Natural killer cell (primary cell): ENCODE measurements around the gene FNDC3B. TPM values are rescaled to one million over a fixed set of nuclear protein-coding genes. Genes with fewer than 3 reads are reported as not detected.

Experiments
- ATAC-seq, 3 donors: fragments of 150-1000 bp in 2 of 3; fragments of 200-7000 bp in 1 of 3; cut with Tn5 transposase; 1 replicate in 1 of 3; 2 replicates in 2 of 3; pipeline ENCODE4 v1.10.0; 2021; ENCODE audit warnings: mild to moderate bottlenecking in 2 of 3, moderate library complexity in 2 of 3
- DNase-seq, 2 donors: peaks; one replicate each; pipeline versions ENCODE4 v3.0.0 to v3.0.0-alpha.2; 2013 to 2021; ENCODE audit warnings: mixed read lengths in 1 of 2
- H3K27ac ChIP-seq: one replicate; pipeline ENCODE4 v1.5.1; 2013; ENCODE audit warnings: mild to moderate bottlenecking, low read length
- H3K27me3 ChIP-seq: one replicate; pipeline ENCODE4 v1.6.1; 2013; ENCODE audit warnings: low read length; ENCODE audit not compliant: control insufficient read depth, insufficient read depth
- H3K36me3 ChIP-seq: one replicate; pipeline ENCODE4 v1.6.1; 2013; ENCODE audit warnings: low read length; ENCODE audit not compliant: control insufficient read depth, insufficient read depth
- H3K4me1 ChIP-seq: one replicate; pipeline ENCODE4 v1.6.1; 2013; ENCODE audit warnings: low read length; ENCODE audit not compliant: control insufficient read depth, insufficient read depth
- H3K4me3 ChIP-seq: one replicate; pipeline ENCODE4 v1.5.1; 2013; ENCODE audit warnings: low read length
- H3K9me3 ChIP-seq: one replicate; pipeline ENCODE4 v1.6.1; 2013; ENCODE audit warnings: low read length; ENCODE audit not compliant: control insufficient read depth, insufficient read depth
- H3K27ac Mint-ChIP-seq, 2 donors: one replicate each; pipeline ENCODE4 v1.8.0; 2022; ENCODE audit warnings: mild to moderate bottlenecking in 2 of 2, mixed read lengths in 2 of 2, moderate library complexity in 1 of 2
- H3K27me3 Mint-ChIP-seq, 2 donors: one replicate each; pipeline ENCODE4 v1.8.0; 2022; ENCODE audit warnings: low read depth in 2 of 2, mixed read lengths in 2 of 2
- H3K36me3 Mint-ChIP-seq: one replicate; pipeline ENCODE4 v1.8.0; 2022; ENCODE audit warnings: mixed read lengths
- H3K4me1 Mint-ChIP-seq, 2 donors: one replicate each; pipeline ENCODE4 v1.8.0; 2022; ENCODE audit warnings: mixed read lengths in 2 of 2
- H3K4me3 Mint-ChIP-seq: one replicate; pipeline ENCODE4 v1.8.0; 2022; ENCODE audit warnings: mild to moderate bottlenecking, moderate library complexity, mixed read lengths
- H3K9me3 Mint-ChIP-seq, 2 donors: one replicate each; pipeline ENCODE4 v1.8.0; 2022; ENCODE audit warnings: mixed read lengths in 2 of 2
- CTCF ChIP-seq: fragments of 200-600 bp; IDR thresholded peaks from one replicate; pipeline ENCODE4 v1.8.0; 2022; ENCODE audit warnings: antibody characterized with exemption
- WGBS: methylation state at CpG from one replicate; pipeline ENCODE4 v1.1.7; 2013; ENCODE audit warnings: missing lambda C conversion rate; ENCODE audit not compliant: insufficient coverage; 5-methylcytosine and 5-hydroxymethylcytosine counted together
- intact Hi-C: fragments of 100-400 bp; cut with micrococcal nuclease; formaldehyde crosslinking; loops from one replicate; pipeline ENCODE4 v1.14.2; 2022
- total RNA-seq, 4 donors: library from RNA; stranded (reverse); fragments of 120-200 nt in 1 of 4; gene quantifications; one replicate each; pipeline versions ENCODE4 v1.2.3 to v1.2.4, GENCODE V29; 2013 to 2022

Gene FNDC3B
- total RNA-seq, 3 donors from 2014 or later (not counting 1 experiment from before 2014, with no cell fraction given) = 154 to 214 (median 206) TPM

GRCh38 chr3:172175254-172175599 lies 135.8 kb downstream of the FNDC3B start:
- peaks cover 28% of the 10 kb centered on the region for H3K4me1 ChIP-seq
- WGBS = no CpG with 5 or more reads among the region's 3 CpGs
- H3K4me3 Mint-ChIP-seq = no peak overlapping the region
- H3K27ac Mint-ChIP-seq = peak overlapping the region; percentile 77 to 84
- H3K36me3 ChIP-seq = peaks cover 2% of the 10 kb centered on the region
- no peak overlapping the region for H3K4me3 ChIP-seq
- ATAC-seq (no peak), DNase-seq (no peak)
- no peaks in the 10 kb centered on the region for H3K27me3 ChIP-seq
- H3K9me3 Mint-ChIP-seq = no peaks in the 10 kb centered on the region
- no peak overlapping the region for H3K27ac ChIP-seq
- H3K27me3 Mint-ChIP-seq = no peaks in the 10 kb centered on the region
- no peak for TF ChIP-seq CTCF
- peaks cover 77 to 78% of the 10 kb centered on the region in 2 donors for H3K4me1 Mint-ChIP-seq
- intact Hi-C loops = loop anchor here (2.0 kb wide), 2 partner anchors 32 to 68 kb away; no protein-coding TSS in a partner anchor
- no peaks in the 10 kb centered on the region for H3K36me3 Mint-ChIP-seq
- no peaks in the 10 kb centered on the region for H3K9me3 ChIP-seq

GRCh38 chr3:172176061-172176770 lies 136.8 kb downstream of the FNDC3B start:
- no peaks in the 10 kb centered on the region for H3K36me3 ChIP-seq
- no peak for TF ChIP-seq CTCF
- no peak for DNase-seq
- no peak overlapping the region for H3K4me3 ChIP-seq
- Mint-ChIP-seq H3K27me3 (no peaks in the 10 kb centered on the region), H3K4me3 (no peak overlapping the region), H3K4me1 (peaks cover 75 to 77% of the 10 kb centered on the region in 2 donors), H3K36me3 (no peaks in the 10 kb centered on the region), H3K9me3 (no peaks in the 10 kb centered on the region), H3K27ac (peak overlapping the region; percentile 77 to 84)
- intact Hi-C loops = no loop called here
- H3K9me3 ChIP-seq = no peaks in the 10 kb centered on the region
- 80% methylated on average over 3 of the region's 3 CpGs for WGBS
- no peak for ATAC-seq
- H3K27ac ChIP-seq = no peak overlapping the region
- no peaks in the 10 kb centered on the region for H3K27me3 ChIP-seq
- H3K4me1 ChIP-seq = peaks cover 35% of the 10 kb centered on the region

GRCh38 chr3:172177046-172177445 lies 137.7 kb downstream of the FNDC3B start:
- Mint-ChIP-seq H3K27ac (peak overlapping the region; percentile 77 to 84), H3K9me3 (no peaks in the 10 kb centered on the region), H3K27me3 (no peaks in the 10 kb centered on the region), H3K4me3 (no peak overlapping the region), H3K36me3 (no peaks in the 10 kb centered on the region), H3K4me1 (peaks cover 73% of the 10 kb centered on the region in 2 donors)
- Histone ChIP-seq H3K4me3 (no peak overlapping the region), H3K9me3 (no peaks in the 10 kb centered on the region), H3K36me3 (no peaks in the 10 kb centered on the region), H3K27ac (no peak overlapping the region), H3K4me1 (peaks cover 44% of the 10 kb centered on the region), H3K27me3 (no peaks in the 10 kb centered on the region)
- intact Hi-C loops = no loop called here
- no peak for DNase-seq
- TF ChIP-seq CTCF = no peak
- 100% methylated on average over 3 of the region's 3 CpGs for WGBS
- ATAC-seq = no peak

GRCh38 chr3:172177803-172178316 lies 138.5 kb downstream of the FNDC3B start:
- H3K27ac ChIP-seq = no peak overlapping the region
- H3K9me3 ChIP-seq = no peaks in the 10 kb centered on the region
- ATAC-seq = no peak
- peaks cover 48% of the 10 kb centered on the region for H3K4me1 ChIP-seq
- H3K27me3 ChIP-seq = no peaks in the 10 kb centered on the region
- no peaks in the 10 kb centered on the region for H3K36me3 ChIP-seq
- DNase-seq = no peak
- H3K4me3 Mint-ChIP-seq = no peak overlapping the region
- no peaks in the 10 kb centered on the region for H3K36me3 Mint-ChIP-seq
- TF ChIP-seq CTCF = no peak
- H3K27me3 Mint-ChIP-seq = no peaks in the 10 kb centered on the region
- H3K27ac Mint-ChIP-seq = peak overlapping the region; percentile 60 to 69
- 96% methylated on average over 2 of the region's 2 CpGs for WGBS
- intact Hi-C loops = no loop called here
- H3K9me3 Mint-ChIP-seq = no peaks in the 10 kb centered on the region
- H3K4me3 ChIP-seq = no peak overlapping the region
- peaks cover 78 to 79% of the 10 kb centered on the region in 2 donors for H3K4me1 Mint-ChIP-seq
